ENCODE results near the gene RALGPS2.

DNA sequence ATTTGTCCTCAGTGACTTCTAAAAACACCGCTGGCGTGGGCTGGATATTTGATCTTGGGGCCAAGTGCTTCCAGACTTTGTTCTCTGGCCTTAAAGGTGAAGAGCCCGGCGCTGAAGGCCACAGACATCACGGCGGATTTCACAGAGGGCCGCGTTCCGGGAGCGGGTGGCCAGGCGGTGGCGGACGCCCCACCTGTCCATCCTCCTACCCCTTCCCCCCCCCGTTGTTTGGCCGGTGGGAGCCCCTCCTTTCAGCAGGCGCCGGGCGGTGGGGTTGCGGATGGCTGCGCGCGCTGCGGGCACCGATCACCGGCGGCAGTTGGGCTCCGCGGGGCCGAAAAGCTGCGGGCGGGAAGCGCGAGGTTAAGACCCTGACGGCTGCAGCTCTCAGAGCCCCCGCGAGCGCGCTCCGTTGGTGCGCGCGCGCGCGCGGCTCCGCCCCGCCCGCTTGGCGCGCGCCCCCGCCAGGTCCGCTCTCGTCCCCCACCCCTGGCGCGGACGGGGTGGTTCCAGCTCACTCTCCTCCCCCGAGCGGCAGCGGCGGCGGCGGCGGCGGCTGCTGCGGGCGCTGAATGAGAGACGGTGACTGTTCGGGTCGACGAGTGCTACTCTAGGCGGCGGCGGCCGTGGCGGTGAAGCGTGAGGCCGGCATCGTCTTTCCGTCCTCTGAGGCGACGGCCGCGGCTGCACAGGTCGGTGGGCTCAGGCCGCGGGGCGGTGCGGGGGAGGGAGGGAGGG is at the start of gene RALGPS2:
- TF ChIP-seq, protein P1, sequence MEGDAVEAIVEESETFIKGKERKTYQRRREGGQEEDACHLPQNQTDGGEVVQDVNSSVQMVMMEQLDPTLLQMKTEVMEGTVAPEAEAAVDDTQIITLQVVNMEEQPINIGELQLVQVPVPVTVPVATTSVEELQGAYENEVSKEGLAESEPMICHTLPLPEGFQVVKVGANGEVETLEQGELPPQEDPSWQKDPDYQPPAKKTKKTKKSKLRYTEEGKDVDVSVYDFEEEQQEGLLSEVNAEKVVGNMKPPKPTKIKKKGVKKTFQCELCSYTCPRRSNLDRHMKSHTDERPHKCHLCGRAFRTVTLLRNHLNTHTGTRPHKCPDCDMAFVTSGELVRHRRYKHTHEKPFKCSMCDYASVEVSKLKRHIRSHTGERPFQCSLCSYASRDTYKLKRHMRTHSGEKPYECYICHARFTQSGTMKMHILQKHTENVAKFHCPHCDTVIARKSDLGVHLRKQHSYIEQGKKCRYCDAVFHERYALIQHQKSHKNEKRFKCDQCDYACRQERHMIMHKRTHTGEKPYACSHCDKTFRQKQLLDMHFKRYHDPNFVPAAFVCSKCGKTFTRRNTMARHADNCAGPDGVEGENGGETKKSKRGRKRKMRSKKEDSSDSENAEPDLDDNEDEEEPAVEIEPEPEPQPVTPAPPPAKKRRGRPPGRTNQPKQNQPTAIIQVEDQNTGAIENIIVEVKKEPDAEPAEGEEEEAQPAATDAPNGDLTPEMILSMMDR (conservative IDR thresholded peaks at IDR 0.05; ENCODE audit: low read length) = no peak
- TF ChIP-seq EZH2phosphoT487 (IDR thresholded peaks at IDR 0.05; ENCODE audit: borderline replicate concordance, low read depth, low read length) = no peak
